Ramos (cell line): ENCODE measurements around the gene ALDH1L1.

Source experiments
- in situ Hi-C: fragments of 300-500 bp; cut with MboI; formaldehyde crosslinking; loops from one replicate; pipeline ENCODE4 v1.14.3; 2022; ENCODE audit warnings: low sequenced_read_pairs; ENCODE audit not compliant: unreplicated experiment

Gene ALDH1L1

GRCh38 chr3:126124148-126124868 lies 56.1 kb downstream of the ALDH1L1 start:
- in situ Hi-C loops = no loop called here

- in situ Hi-C loops = no loop called here
These were observed 58.8 kb downstream of the ALDH1L1 start for GRCh38 chr3:126121632-126122031.

- in situ Hi-C loops = no loop called here
These were observed 59.3 kb downstream of the ALDH1L1 start for GRCh38 chr3:126121074-126121473.

- in situ Hi-C loops = no loop called here
These were observed 60.4 kb downstream of the ALDH1L1 start for GRCh38 chr3:126119976-126120375.

GRCh38 chr3:126119008-126119675 lies 61.2 kb downstream of the ALDH1L1 start:
- in situ Hi-C loops = no loop called here

- in situ Hi-C loops = no loop called here
These were observed 61.8 kb downstream of the ALDH1L1 start for GRCh38 chr3:126118591-126118990.

GRCh38 chr3:126117786-126118185 lies 62.6 kb downstream of the ALDH1L1 start:
- in situ Hi-C loops = no loop called here

- in situ Hi-C loops = no loop called here
These were observed 63.2 kb downstream of the ALDH1L1 start for GRCh38 chr3:126117212-126117611.

- in situ Hi-C loops = no loop called here
These were observed 63.9 kb downstream of the ALDH1L1 start for GRCh38 chr3:126116526-126116925.

- in situ Hi-C loops = no loop called here
These were observed 65.7 kb downstream of the ALDH1L1 start for GRCh38 chr3:126114443-126115386.

- in situ Hi-C loops = no loop called here
These were observed 66.5 kb downstream of the ALDH1L1 start for GRCh38 chr3:126113733-126114442.

GRCh38 chr3:126113238-126113555 lies 67.2 kb downstream of the ALDH1L1 start:
- in situ Hi-C loops = no loop called here

GRCh38 chr3:126112531-126113237 lies 67.7 kb downstream of the ALDH1L1 start:
- in situ Hi-C loops = no loop called here

GRCh38 chr3:126111566-126112475 lies 68.6 kb downstream of the ALDH1L1 start:
- in situ Hi-C loops = no loop called here

GRCh38 chr3:126111126-126111551 lies 69.2 kb downstream of the ALDH1L1 start:
- in situ Hi-C loops = no loop called here

GRCh38 chr3:126110431-126111125 lies 69.8 kb downstream of the ALDH1L1 start:
- in situ Hi-C loops = no loop called here

GRCh38 chr3:126109880-126110235 lies 70.5 kb downstream of the ALDH1L1 start:
- in situ Hi-C loops = no loop called here
